ENCODE measurements around the gene JPT2. TPM values are rescaled to one million over a fixed set of nuclear protein-coding genes. Genes with fewer than 3 reads are reported as not detected.

The JPT2 gene
- total RNA-seq, 2 donors from 2014 or later, result 49.8 to 62.4 TPM

DNA sequence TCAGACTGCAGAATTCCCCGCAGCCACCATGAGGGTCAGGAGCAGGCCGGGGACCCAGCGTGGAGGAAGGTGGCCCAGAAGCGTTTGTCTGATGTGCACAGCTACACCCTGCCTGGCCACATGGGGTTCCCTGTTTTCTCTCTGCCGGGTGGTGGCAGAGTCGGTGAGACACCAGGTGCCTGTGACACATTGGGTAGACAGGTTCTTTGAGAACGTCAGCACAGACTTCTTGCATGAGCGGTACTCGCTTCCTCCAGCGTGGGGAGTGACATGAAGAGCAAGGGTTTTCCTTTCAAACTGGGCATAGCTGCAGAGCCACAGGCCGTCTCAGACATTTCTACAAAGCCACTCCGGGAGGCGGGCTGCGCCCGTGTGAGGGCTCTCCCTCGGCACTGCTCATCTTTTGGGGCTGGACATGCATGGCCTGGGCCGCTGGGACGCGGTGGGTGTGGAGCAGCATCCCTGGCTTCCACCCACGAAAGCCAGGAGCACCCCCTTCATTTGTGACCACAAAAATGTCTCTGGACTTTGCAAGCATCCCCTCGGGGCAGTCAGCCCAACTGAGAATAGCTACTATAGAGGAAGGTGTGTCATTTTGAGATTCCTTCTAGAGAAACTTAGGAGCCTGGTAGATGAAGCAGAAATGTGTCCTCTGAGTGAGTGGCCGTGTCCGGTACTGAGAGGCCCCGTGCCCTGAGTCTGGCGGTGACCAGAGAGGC lies 67.3 kb downstream of the JPT2 start:
- intact Hi-C loops (cut with DNase I, micrococcal nuclease), result no loop called here
- DNase-seq, result no peak
- no peak for ATAC-seq

DNA sequence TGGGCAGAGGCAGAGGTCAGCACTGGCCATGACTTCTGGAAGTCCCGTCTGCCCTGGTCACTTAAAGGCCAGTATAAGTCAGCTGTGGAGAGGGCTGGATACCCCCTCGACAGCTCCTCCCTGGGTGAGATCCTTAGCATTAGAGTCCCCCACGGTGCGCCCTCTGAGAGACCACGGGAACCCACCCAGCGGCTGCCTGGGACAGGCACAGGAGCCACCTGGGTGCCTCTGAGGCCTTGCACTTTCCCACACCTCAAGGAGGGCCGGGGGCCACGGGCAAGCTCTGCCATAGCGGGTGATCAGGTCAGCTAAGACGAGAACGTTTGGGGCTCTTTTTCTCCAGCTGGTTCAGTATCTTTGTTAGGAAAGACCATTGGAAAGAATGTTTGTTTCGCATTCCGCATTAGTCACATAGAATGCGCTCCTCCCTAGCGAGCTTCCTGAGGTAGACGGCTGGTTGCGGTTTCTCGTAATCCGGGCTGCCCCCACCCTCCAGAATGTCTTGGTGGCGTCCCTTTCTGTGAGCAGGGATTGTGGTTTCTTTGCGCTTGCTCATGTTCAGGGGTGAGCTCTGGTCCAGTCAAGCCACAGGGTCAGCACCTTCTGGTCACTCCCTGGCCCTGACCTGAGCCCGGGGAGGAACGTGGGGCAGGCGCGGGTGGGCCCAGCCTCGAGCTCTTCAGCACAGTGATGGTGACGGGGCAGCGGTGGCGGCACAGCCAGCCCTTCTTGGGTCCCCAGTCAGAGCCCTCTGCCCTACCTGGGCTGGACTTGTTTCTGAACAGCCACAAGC lies 68.0 kb downstream of the JPT2 start:
- intact Hi-C loops (cut with DNase I, micrococcal nuclease), result no loop called here
- no peak for ATAC-seq
- DNase-seq, result no peak

DNA sequence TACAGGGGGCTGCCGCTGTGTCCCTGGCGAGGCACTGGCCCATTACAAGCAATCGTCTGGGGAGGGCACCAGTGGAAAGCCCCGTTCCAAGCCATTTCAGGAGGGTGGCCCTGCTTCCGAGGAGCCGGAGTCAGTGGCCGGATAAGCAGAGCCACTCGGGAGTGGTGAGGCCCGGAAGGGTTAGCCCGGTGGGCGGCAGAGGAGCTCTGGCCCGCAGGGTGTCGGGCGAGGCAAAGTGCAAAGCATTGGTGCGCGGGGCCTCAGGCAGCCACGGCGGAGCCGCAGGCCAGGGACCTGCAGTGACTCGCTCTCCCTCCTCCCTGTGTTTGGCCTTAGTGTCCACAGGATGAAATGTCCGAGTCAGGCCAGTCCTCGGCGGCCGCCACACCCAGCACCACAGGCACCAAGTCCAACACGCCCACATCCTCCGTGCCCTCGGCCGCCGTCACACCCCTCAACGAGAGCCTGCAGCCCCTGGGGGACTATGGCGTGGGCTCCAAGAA lies 68.7 kb downstream of the JPT2 start:
- DNase-seq (no peak), ATAC-seq (no peak)
- intact Hi-C loops (cut with DNase I, micrococcal nuclease), result no loop called here

DNA sequence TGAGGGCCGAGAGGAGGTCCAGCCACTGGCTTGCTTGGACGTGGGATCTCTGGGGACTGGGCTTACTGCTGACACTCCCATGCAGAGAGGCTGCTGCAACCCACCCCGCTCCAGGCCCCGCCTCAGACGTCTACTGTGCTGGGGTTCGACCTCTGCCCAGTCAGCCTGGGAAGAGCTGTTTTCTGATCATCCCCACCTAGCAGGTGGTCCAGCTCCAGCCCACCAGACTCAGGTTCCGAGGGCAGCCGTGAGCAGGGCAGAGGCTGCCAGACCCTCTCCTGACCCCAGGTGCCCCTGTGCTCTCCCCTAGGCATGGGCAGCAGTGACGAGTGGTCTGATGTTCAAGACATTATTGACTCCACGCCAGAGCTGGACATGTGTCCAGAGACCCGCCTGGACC lies 69.9 kb downstream of the JPT2 start:
- ATAC-seq, result no peak

DNA sequence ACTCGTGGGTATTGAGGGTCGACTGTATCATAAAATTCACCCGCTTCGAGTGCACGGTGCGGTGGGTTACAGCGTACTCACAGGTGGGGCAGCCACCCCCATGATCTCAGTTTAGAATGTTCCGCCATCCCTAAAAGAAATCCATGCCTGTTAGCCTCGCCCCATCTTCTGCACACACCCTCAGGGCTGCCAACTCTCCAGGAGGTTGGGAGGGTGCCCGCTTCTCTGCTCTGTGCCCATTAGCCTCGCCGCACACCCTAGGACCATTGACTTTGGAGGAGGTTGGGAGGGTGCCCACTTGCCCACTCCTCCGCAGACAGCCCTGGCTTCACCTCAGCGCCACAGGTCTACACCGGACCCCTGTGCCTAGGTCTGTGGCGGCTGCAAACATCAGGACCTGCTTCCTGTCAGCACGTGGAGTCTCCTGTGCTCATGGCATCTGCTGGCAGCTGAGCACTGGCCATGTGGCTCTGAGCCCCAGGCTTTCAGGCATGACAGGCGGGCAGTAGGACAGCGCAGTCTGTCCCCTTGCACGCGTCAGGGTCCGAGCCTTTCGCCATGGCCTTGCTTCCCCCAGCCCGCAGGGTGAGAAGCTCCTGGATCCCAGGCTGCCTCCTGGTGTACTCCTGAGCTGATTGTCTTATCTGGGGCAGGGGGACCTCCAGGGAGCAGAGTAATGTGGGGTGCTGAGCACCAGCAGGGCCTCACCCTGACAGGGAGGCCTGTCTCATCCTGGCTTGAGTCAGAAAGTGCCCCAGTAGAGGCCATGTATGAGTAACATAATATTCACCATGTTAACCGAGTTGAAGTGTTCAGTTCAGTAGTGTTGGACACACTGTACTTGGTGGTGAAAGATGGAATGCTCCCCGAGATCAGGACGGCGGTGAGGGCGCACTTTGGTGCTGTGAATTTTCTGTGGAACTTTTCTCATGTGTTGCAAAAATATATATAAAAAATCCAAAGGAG lies 71.4 kb downstream of the JPT2 start:
- no peak for DNase-seq
- no peak for ATAC-seq
- intact Hi-C loops (cut with DNase I, micrococcal nuclease), result no loop called here

More for the DNA sequence above, 69.9 kb downstream of the JPT2 start:
- no peak for DNase-seq
- intact Hi-C loops (cut with DNase I, micrococcal nuclease), result no loop called here

Small RNA genes lying within 50 kb of the gene (microRNA-seq; reads per million reads assigned to microRNA genes)
- 2.1 to 2.7 reads per million in 2 donors for gene MIR3177

Other genes with a start within 250 kb of the JPT2 start
- gene PERCC1, start 247.2 kb upstream of the JPT2 start, total RNA-seq, result not detected
- under 1 TPM; 0.55 to 0.59 TPM for gene CCDC154, start 233.7 kb upstream of the JPT2 start, total RNA-seq
- 10 to 100 TPM; 42.3 to 44.9 TPM for gene CLCN7, start 203.3 kb upstream of the JPT2 start, total RNA-seq
- gene PTX4, start 189.3 kb upstream of the JPT2 start, total RNA-seq, result not detected
- 10 to 100 TPM; 26.6 to 36.3 TPM for gene TELO2, start 184.9 kb upstream of the JPT2 start, total RNA-seq
- gene TMEM204, start 144.6 kb upstream of the JPT2 start, total RNA-seq, result 1 to 10 TPM; 2.6 to 4.9 TPM
- 10 to 100 TPM; 13.3 to 16.3 TPM for gene IFT140, start 66.2 kb upstream of the JPT2 start, total RNA-seq
- gene CRAMP1, start 65.9 kb upstream of the JPT2 start, total RNA-seq, result 10 to 100 TPM; 16.4 to 16.6 TPM
- gene MAPK8IP3, start 27.9 kb downstream of the JPT2 start, total RNA-seq, result 10 to 100 TPM; 55.2 to 79.0 TPM
- gene NME3, start 93.3 kb downstream of the JPT2 start, total RNA-seq, result 10 to 100 TPM; 59.5 to 62.9 TPM
- 10 to 100 TPM; 22.1 to 34.9 TPM for gene EME2, start 94.5 kb downstream of the JPT2 start, total RNA-seq
- 100 to 1,000 TPM; 103 to 133 TPM for gene MRPS34, start 94.9 kb downstream of the JPT2 start, total RNA-seq
- gene SPSB3, start 104.3 kb downstream of the JPT2 start, total RNA-seq, result 10 to 100 TPM; 37.9 to 49.1 TPM
- gene NUBP2, start 104.7 kb downstream of the JPT2 start, total RNA-seq, result 10 to 100 TPM; 29.4 to 34.4 TPM
- gene IGFALS, start 115.4 kb downstream of the JPT2 start, total RNA-seq, result 1 to 10 TPM in 1 of 2 donors, under 1 TPM in 1; 0.58 to 1.3 TPM
- 10 to 100 TPM; 64.5 to 85.0 TPM for gene HAGH, start 148.5 kb downstream of the JPT2 start, total RNA-seq
- 10 to 100 TPM; 60.0 to 66.9 TPM for gene FAHD1, start 148.9 kb downstream of the JPT2 start, total RNA-seq
- not detected for gene MEIOB, start 193.9 kb downstream of the JPT2 start, total RNA-seq
- 10 to 100 TPM in 1 of 2 donors, under 1 TPM in 1; 0.31 to 11.8 TPM for gene HS3ST6, start 240.1 kb downstream of the JPT2 start, total RNA-seq

All from left colon (tissue), 2 donors.